GF-D8 (cell line): ENCODE results near the gene UNC79.

Source experiments
- DNase-seq: peaks from one replicate; lab custom pipeline; 2025; lab: John Stamatoyannopoulos, UW

UNC79 gene

GRCh38 chr14:93663317-93663716 lies 232.6 kb downstream of the UNC79 start:
- no peak for DNase-seq

GRCh38 chr14:93665169-93665568 lies 234.4 kb downstream of the UNC79 start:
- no peak for DNase-seq

DNA sequence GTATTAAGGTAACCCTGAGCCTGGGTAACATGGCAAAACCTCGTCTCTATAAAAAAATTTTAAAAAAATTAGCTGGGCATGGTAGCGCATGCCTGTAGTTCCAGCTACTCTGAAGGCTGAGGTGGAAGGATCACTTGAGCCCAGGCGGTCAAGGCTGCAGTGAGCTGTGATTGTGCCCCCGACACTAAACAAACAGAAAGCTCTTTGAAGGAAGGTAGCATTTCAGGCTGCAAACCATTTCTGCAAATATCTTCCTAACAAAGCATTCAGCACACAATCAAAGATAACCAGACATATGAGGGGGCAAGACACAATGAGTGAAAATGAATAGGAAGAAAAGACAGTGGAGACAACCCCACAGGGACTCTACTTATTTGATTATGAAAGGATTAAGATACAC lies 238.9 kb downstream of the UNC79 start:
- DNase-seq = no peak

DNA sequence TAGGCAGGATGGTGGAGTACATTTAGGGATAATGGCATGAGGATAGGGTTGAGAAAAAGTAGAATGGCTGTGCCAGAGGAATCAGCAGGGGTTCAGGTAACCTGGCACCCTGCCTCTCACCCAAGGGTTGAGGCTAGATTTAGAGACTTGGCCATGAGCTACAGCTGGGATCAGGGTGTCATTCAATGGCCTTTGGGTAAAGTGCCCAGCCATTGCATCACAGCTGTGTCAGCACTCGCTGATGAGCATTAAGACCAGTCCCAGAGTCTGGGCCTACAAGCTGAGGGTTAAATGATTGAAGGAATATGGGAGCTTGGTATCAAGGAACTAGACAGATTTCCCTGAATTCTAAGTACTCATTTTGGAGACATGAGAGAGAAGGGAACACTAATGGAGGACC lies 243.6 kb downstream of the UNC79 start:
- DNase-seq = no peak

GRCh38 chr14:93675651-93676050 lies 244.9 kb downstream of the UNC79 start:
- DNase-seq = no peak

DNA sequence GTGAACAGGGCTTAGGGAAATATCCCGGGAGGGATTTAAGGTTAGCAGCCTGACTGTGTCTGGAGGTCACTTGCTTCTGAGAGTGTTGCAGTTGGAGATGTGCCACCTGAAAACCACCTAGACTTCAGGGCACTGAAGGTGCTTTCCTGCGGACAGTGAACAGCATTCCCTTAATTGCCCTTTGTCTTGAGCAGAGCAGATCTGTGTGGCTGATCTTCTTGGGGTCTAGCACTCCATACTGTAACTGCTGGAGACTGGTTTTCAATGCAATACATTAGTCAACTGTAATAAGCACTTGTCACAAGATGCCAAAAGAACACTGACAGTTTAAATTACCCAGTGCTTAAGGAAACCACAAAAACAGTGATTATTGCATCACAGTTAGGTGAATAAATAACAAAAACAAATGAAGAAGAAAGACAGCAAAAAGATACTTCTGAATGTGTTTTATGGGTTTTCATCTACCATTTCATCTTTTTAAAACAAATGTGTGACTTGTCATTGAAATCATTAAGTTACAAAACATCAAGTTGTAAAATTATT lies 245.7 kb downstream of the UNC79 start:
- no peak for DNase-seq

GRCh38 chr14:93682459-93682858 lies 251.7 kb downstream of the UNC79 start:
- no peak for DNase-seq

GRCh38 chr14:93683226-93683625 lies 252.5 kb downstream of the UNC79 start:
- no peak for DNase-seq

GRCh38 chr14:93685121-93685895 lies 254.6 kb downstream of the UNC79 start:
- DNase-seq = no peak

GRCh38 chr14:93686268-93686667 lies 255.5 kb downstream of the UNC79 start:
- DNase-seq = no peak

- DNase-seq = no peak
These were observed 257.5 kb downstream of the UNC79 start for GRCh38 chr14:93688239-93688666.

DNA sequence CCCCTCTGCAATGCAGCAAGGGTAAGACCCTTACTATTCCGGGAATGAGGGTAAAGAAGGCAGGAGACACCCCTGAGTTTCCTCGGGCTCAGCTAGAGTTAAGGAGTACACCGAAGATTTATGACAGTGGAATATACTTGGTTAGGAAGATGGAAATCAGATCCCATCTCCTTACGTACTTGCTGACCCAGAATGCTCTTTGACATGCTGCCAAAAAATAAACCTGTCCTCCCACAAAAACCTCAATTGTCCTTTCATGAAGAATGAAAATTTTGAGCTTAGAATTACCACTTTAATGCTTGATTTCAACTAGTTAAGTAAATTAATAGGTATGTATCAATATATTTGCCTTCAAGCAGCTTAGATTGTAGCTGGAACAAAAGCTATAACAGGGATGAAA lies 258.1 kb downstream of the UNC79 start:
- DNase-seq = no peak

DNA sequence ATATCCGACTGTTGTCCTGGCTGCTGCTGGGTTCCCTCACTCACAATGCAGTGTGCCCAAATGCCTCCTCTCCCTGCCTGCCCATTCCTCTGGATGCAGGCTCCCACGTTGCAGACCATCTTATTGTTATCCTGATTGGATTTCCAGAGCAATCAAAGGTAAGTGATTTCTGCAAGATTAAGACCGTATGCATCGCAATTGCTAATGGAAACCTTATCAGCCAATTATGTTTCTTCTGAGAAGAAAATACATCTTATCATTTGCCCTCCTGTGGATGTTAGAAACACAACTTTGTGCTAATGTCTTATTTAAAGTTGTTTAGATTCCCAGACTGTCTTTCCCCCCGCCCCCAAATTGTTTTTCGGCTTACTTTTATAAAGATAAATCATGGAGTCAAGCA lies 259.4 kb downstream of the UNC79 start:
- no peak for DNase-seq

DNA sequence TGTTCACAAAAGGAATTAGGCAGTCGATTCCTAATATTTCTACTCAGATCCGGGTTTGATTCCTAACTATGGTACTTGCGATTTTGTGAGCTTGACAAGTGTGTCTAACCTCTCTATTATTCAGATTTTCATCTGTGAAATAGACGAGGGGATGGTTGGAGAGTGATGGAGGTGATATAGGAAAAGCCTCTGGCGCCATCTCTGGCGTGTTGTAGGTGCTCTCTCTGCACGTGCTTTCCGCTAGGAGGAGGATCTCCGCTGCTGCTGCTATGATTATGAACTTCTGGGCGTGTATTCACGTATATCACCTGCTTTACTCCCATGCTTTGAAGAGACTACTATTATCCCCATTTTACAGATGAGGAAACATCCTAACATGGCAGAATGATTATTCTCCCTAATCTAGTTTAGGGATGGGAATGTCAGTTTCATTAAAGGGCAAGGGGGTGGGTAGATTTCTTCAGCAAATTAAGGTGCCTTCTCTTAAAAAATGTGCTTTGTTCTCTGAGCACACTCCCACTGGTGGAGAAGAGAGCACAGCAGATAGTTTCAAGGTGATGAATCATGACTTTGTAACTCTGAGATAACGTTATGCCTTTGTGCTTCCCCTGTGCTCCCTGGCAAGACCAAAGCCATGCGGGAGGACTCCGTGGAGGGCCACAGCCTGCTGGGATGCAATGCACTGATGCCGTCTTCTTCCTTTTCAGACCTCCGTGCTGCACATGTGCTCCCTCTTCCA lies 260.5 kb downstream of the UNC79 start:
- DNase-seq = no peak

DNA sequence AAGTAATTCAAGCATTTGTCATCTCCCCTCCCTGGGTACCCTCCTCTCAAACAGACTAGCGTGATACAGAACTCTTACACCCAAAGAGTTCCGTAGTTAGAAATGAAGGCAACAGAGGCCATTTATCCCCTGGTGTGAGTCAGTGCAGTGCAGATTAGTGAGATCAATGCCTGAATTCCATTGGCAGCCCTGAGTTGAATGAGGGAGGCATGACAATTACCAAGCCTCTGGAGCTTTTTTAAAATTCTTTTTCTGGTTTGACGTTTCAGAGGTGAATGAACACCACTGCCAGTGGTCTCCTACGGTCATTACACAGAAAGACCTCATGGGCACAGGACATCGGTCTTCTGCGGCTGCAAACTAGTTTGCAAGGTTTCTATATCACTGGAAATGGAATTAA lies 263.2 kb downstream of the UNC79 start:
- DNase-seq = no peak

DNA sequence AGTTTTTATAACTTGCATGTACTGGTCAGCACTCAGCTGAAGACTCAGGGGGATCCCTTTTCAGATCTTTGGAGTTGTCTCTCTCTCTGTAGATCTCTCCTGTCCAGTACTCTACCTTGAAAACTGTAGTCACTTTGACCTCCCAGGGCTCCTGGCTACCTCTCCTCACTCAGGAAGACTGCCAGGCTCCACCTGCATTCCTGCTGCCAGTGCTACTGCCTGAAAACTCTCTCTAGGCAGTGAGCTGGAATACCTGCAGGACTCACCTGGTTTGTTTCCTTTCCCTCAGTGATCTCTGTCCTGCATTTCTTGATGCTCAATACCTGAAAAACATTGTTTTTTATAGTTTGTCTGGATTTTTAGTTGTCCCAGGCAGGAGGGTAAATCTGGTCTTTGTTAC lies 270.2 kb downstream of the UNC79 start:
- no peak for DNase-seq

DNA sequence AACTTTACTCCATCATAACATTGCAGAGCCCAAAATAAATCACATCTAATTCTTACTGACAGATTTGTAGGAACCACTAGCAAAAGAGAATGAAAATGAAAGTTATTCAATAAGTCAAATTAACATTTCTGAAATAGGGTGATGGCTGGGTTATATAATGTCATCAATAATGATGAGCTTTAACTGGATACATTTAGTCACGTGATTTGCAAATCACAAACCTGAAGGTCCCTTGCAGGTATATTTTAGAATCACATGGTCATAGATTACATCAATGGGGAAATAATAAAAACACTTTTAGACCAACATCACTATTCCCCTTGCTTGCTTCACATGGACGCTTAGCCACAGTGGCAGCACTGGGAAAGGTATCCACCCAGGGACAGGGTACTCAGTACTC lies 270.8 kb downstream of the UNC79 start:
- DNase-seq = no peak

DNA sequence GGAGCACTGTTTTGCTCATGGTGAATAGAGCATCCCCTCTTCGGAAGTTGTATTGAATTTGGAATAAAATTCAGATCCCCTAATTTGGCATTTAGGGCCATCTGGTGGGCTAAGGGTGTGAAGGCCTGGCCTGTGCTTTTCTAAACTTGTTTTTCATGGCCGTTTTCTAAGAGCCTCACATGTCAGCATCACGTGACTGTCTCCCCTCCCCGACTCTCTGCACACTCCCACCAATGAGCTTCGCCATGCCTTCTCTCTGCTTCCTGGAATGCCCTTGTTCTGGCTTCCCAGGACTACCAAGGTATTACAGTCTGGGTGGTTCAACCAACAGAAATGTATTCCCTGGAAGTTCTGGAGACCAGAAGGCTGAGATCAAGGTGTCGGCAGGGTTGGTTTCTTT lies 272.2 kb downstream of the UNC79 start:
- DNase-seq = no peak

DNA sequence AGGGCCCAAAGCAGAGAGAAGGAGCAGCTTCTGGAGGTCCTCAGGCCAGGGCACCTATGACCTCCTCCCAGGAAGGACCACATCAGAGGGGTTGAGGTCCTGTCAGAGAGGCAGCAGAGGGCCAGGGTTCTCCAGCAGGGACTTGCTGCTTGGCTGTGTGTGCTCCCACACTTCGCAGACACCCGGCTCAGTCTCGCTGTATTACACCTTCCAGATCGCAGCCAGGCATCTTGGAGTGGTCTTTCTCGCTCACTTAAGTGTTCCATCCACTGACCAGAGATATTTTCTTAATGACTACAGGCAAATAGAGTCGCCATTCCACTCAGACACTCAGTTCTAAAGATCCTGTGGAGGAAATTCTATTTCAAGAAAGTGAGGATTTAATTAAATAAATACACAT lies 273.2 kb downstream of the UNC79 start:
- DNase-seq = no peak

- no peak for DNase-seq
These were observed 274.9 kb downstream of the UNC79 start for GRCh38 chr14:93705513-93706156.

- DNase-seq = no peak
These were observed 275.7 kb downstream of the UNC79 start for GRCh38 chr14:93706360-93706955.

DNA sequence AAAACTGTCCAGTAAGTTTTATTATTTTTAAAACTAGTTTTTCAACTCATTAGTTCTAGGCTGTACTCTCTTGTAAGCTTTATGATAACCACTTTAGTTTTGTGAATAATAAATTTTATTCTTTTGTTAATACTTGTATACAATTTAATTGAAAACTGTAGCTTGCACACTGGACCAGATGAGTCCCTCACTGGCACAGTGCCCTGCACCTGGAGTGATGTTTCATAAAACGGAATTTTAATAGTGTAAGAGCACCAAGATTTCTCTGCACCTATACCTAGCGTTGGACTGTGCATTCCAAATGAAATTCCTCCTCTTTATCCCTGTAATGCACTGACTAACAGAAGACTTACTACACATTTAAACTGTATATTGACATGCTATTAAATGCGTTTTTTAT lies 276.7 kb downstream of the UNC79 start:
- no peak for DNase-seq
